ENCODE data around the gene TMEM52B.

The TMEM52B gene

DNA sequence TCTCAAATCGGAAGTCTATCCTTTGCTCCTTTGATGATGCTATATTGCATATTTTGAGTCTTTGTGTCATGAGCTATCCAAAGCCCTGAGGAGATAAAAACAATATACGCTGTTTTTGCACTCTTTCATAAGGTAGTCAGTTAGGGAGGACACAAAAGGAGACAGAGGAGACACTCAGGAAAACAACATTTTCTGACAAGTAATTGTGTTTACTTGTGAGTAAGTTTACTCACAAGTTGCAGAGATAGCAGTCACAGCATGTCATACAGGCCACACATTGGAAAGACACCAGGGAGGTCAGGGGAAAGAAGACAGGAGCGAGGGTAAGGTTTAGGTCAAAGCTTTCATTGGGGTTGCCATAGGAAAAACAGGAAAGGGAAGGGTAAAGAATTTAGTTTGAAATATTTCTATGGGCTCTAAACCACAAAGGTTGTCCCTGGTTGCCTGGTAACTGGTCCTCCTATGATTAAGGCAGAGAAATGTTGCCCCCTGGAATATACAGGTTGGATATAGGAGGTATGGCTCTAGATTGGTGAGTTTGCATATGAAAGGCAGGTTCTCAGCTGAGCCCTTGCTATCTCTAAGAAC lies 26.5 kb downstream of the TMEM52B start:
- no peak overlapping the region for H3K18ac ChIP-seq (ENCODE audit: low read length)
- H3K23ac ChIP-seq (ENCODE audit: low read depth, low read length, poor library complexity) = no peak overlapping the region
- no peaks in the 10 kb centered on the region for H3K4me1 ChIP-seq (ENCODE audit: control insufficient read depth in 2 of 2, insufficient read depth in 1 of 2, low read depth in 1 of 2, low read length in 2 of 2)
- no peak overlapping the region for H3K9ac ChIP-seq (ENCODE audit: low read depth, low read length, poor library complexity)
- H3K79me1 ChIP-seq (ENCODE audit: low read depth, low read length) = no peaks in the 10 kb centered on the region
- H4K91ac ChIP-seq (ENCODE audit: low read depth, low read length, poor library complexity) = no peak overlapping the region
- no peak overlapping the region for H4K8ac ChIP-seq (ENCODE audit: low read depth, low read length)
- no peaks in the 10 kb centered on the region for H3K9me3 ChIP-seq (replicated peaks in 1 of 2; ENCODE audit: control insufficient read depth in 2 of 2, insufficient read depth in 1 of 2, low read depth in 1 of 2, low read length in 2 of 2)
- no peak overlapping the region for H2BK5ac ChIP-seq (ENCODE audit: low read length)
- no peak overlapping the region for H3K4ac ChIP-seq (ENCODE audit: low read length)
- H3K27me3 ChIP-seq (ENCODE audit: control insufficient read depth in 3 of 3, insufficient read depth in 3 of 3, low read depth in 1 of 3, low read length in 3 of 3) = no peaks in the 10 kb centered on the region
- DNase-seq (ENCODE audit: low spot score) = no peak
- H2BK120ac ChIP-seq (ENCODE audit: low read depth, low read length) = no peak overlapping the region
- no peak overlapping the region for H3K27ac ChIP-seq (replicated peaks; ENCODE audit: low read length)
- no CpG with 5 or more reads among the region's 3 CpGs for WGBS, 2 donors (ENCODE audit: extremely low coverage in 2 of 2, insufficient read length in 2 of 2, insufficient replicate concordance in 1 of 2)
- H2BK15ac ChIP-seq (ENCODE audit: low read length) = no peak overlapping the region
- no peaks in the 10 kb centered on the region for H3K36me3 ChIP-seq (replicated peaks in 1 of 2; ENCODE audit: control insufficient read depth in 2 of 2, insufficient read depth in 2 of 2, low read length in 2 of 2)
- H2AFZ ChIP-seq (ENCODE audit: low read length) = no peak overlapping the region
- no peak overlapping the region for H3K4me2 ChIP-seq (ENCODE audit: insufficient read depth, low read length, poor library complexity, severe bottlenecking)
- H3K4me3 ChIP-seq (ENCODE audit: low read length in 2 of 2) = no peak overlapping the region
- H3K14ac ChIP-seq (ENCODE audit: low read length) = no peak overlapping the region
- H2AK5ac ChIP-seq (ENCODE audit: low read depth, low read length) = no peak overlapping the region
- H2BK12ac ChIP-seq (ENCODE audit: low read length) = no peak overlapping the region

DNA sequence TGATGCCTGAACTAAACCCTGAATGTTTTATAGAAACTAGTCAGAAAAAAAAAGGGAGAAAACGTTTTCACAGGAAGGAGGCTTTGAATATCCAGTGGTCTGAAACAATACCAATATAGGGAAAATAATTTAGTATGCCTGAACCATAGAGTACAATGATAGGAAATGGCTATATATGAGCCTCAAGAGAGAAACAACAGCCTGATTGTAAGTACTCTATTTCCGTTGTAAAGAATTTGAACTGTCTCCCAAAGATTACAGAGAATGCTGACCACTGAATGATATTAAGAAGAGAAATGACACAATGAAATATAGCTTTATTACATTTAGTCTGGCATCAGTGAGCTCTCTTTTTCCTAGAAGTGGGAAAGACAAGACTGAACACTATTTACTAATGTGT lies 28.3 kb downstream of the TMEM52B start:
- Histone ChIP-seq H2BK15ac (ENCODE audit: low read length) (no peak overlapping the region), H2BK120ac (ENCODE audit: low read depth, low read length) (no peak overlapping the region), H3K9me3 (replicated peaks in 1 of 2; ENCODE audit: control insufficient read depth in 2 of 2, insufficient read depth in 1 of 2, low read depth in 1 of 2, low read length in 2 of 2) (no peaks in the 10 kb centered on the region), H3K14ac (ENCODE audit: low read length) (no peak overlapping the region), H2BK5ac (ENCODE audit: low read length) (no peak overlapping the region), H3K23ac (ENCODE audit: low read depth, low read length, poor library complexity) (no peak overlapping the region), H3K18ac (ENCODE audit: low read length) (no peak overlapping the region), H3K9ac (ENCODE audit: low read depth, low read length, poor library complexity) (no peak overlapping the region), H3K4ac (ENCODE audit: low read length) (no peak overlapping the region), H3K4me3 (ENCODE audit: low read length in 2 of 2) (no peak overlapping the region), H3K4me1 (ENCODE audit: control insufficient read depth in 2 of 2, insufficient read depth in 1 of 2, low read depth in 1 of 2, low read length in 2 of 2) (no peaks in the 10 kb centered on the region), H3K27ac (replicated peaks; ENCODE audit: low read length) (no peak overlapping the region), H2AFZ (ENCODE audit: low read length) (no peak overlapping the region), H2AK5ac (ENCODE audit: low read depth, low read length) (no peak overlapping the region), H4K8ac (ENCODE audit: low read depth, low read length) (no peak overlapping the region), H2BK12ac (ENCODE audit: low read length) (no peak overlapping the region), H3K4me2 (ENCODE audit: insufficient read depth, low read length, poor library complexity, severe bottlenecking) (no peak overlapping the region), H3K79me1 (ENCODE audit: low read depth, low read length) (no peaks in the 10 kb centered on the region), H3K36me3 (replicated peaks in 1 of 2; ENCODE audit: control insufficient read depth in 2 of 2, insufficient read depth in 2 of 2, low read length in 2 of 2) (no peaks in the 10 kb centered on the region), H4K91ac (ENCODE audit: low read depth, low read length, poor library complexity) (no peak overlapping the region), H3K27me3 (ENCODE audit: control insufficient read depth in 3 of 3, insufficient read depth in 3 of 3, low read depth in 1 of 3, low read length in 3 of 3) (no peaks in the 10 kb centered on the region)
- WGBS, 2 donors (ENCODE audit: extremely low coverage in 2 of 2, insufficient read length in 2 of 2, insufficient replicate concordance in 1 of 2) = no CpG with 5 or more reads among the region's 2 CpGs
- no peak for DNase-seq (ENCODE audit: low spot score)

DNA sequence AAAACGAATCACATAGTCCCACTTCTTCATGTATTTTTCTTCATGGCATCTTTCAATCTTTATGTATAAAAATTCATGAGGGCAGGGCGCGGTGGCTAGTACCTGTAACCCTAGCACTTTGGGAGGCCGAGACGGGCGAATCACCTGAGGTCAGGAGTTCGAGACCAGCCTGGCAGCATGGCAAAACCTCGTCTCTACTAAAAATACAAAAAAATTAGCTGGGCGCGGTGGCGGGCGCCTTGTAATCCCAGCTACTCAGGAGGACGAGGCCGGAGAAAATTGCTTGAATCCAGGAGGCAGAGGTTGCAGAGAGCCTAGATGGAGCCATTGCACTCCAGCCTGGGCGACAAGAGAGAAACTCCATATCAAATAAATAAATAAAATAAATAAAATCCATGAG lies 31.4 kb downstream of the TMEM52B start:
- Histone ChIP-seq H3K4me2 (ENCODE audit: insufficient read depth, low read length, poor library complexity, severe bottlenecking) (no peak overlapping the region), H2AK5ac (ENCODE audit: low read depth, low read length) (no peak overlapping the region), H2AFZ (ENCODE audit: low read length) (no peak overlapping the region), H3K4ac (ENCODE audit: low read length) (no peak overlapping the region), H4K91ac (ENCODE audit: low read depth, low read length, poor library complexity) (no peak overlapping the region), H3K14ac (ENCODE audit: low read length) (no peak overlapping the region), H3K4me3 (ENCODE audit: low read length in 2 of 2) (no peak overlapping the region), H3K27ac (replicated peaks; ENCODE audit: low read length) (no peak overlapping the region), H2BK15ac (ENCODE audit: low read length) (no peak overlapping the region), H3K18ac (ENCODE audit: low read length) (no peak overlapping the region), H4K8ac (ENCODE audit: low read depth, low read length) (no peak overlapping the region), H3K9me3 (replicated peaks in 1 of 2; ENCODE audit: control insufficient read depth in 2 of 2, insufficient read depth in 1 of 2, low read depth in 1 of 2, low read length in 2 of 2) (no peaks in the 10 kb centered on the region), H2BK5ac (ENCODE audit: low read length) (no peak overlapping the region), H3K23ac (ENCODE audit: low read depth, low read length, poor library complexity) (no peak overlapping the region), H3K79me1 (ENCODE audit: low read depth, low read length) (peaks cover 3% of the 10 kb centered on the region), H3K9ac (ENCODE audit: low read depth, low read length, poor library complexity) (no peak overlapping the region), H2BK12ac (ENCODE audit: low read length) (no peak overlapping the region), H3K36me3 (replicated peaks in 1 of 2; ENCODE audit: control insufficient read depth in 2 of 2, insufficient read depth in 2 of 2, low read length in 2 of 2) (no peaks in the 10 kb centered on the region), H3K4me1 (ENCODE audit: control insufficient read depth in 2 of 2, insufficient read depth in 1 of 2, low read depth in 1 of 2, low read length in 2 of 2) (no peaks in the 10 kb centered on the region), H3K27me3 (ENCODE audit: control insufficient read depth in 3 of 3, insufficient read depth in 3 of 3, low read depth in 1 of 3, low read length in 3 of 3) (no peaks in the 10 kb centered on the region), H2BK120ac (ENCODE audit: low read depth, low read length) (no peak overlapping the region)
- no peak for DNase-seq (ENCODE audit: low spot score)
- WGBS, 2 donors (ENCODE audit: extremely low coverage in 2 of 2, insufficient read length in 2 of 2, insufficient replicate concordance in 1 of 2) = no CpG with 5 or more reads among the region's 15 CpGs

DNA sequence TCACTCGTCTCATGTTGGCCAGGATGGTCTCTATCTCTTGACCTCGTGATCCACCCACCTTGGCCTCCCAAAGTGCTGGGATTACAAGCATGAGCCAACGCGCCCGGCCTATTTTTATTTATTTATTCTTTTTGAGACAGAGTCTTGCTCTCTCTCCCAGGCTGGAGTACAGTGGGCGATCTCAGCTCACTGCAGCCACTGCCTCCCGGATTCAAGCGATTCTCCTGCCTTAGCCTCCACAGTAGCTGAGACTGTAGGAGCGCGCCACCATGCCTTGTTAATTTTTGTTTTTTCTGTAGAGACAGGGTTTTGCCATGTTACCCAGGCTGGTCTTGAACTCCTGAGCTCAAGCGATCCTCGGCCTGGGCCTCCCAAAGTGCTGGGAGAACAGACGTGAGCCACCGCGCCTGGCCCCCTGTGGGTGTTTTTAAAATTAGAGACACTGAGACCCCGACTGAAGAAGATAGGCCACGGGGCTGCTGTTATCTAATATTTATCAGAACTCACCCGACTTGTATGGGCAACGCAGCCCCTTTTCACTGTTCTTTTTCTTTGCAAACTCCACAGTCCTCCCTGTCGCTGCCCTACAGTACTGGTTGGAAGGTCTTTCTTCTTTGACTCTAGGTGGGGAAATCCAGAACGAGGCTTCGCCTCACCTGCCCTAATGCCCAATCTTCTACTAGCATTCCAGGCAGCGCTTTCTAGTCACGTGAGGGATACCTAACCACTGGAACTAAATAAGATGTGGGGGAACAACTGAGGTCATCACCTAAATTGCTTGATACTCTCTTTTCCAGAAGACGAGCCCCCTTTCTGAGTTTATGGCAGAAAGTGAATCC lies 32.5 kb downstream of the TMEM52B start:
- H3K27ac ChIP-seq (replicated peaks; ENCODE audit: low read length) = no peak overlapping the region
- no peak overlapping the region for H4K8ac ChIP-seq (ENCODE audit: low read depth, low read length)
- no peak overlapping the region for H4K91ac ChIP-seq (ENCODE audit: low read depth, low read length, poor library complexity)
- H3K9me3 ChIP-seq (replicated peaks in 1 of 2; ENCODE audit: control insufficient read depth in 2 of 2, insufficient read depth in 1 of 2, low read depth in 1 of 2, low read length in 2 of 2) = no peaks in the 10 kb centered on the region
- H3K18ac ChIP-seq (ENCODE audit: low read length) = no peak overlapping the region
- no peak overlapping the region for H2BK120ac ChIP-seq (ENCODE audit: low read depth, low read length)
- H3K79me1 ChIP-seq (ENCODE audit: low read depth, low read length) = peaks cover 3% of the 10 kb centered on the region
- no peak overlapping the region for H2BK12ac ChIP-seq (ENCODE audit: low read length)
- peak overlapping the region; percentile 100 for H2AFZ ChIP-seq (ENCODE audit: low read length)
- DNase-seq (ENCODE audit: low spot score) = no peak
- H3K9ac ChIP-seq (ENCODE audit: low read depth, low read length, poor library complexity) = no peak overlapping the region
- H3K14ac ChIP-seq (ENCODE audit: low read length) = no peak overlapping the region
- H3K27me3 ChIP-seq (ENCODE audit: control insufficient read depth in 3 of 3, insufficient read depth in 3 of 3, low read depth in 1 of 3, low read length in 3 of 3) = no peaks in the 10 kb centered on the region
- no CpG with 5 or more reads among the region's 25 CpGs for WGBS, 2 donors (ENCODE audit: extremely low coverage in 2 of 2, insufficient read length in 2 of 2, insufficient replicate concordance in 1 of 2)
- H3K4me2 ChIP-seq (ENCODE audit: insufficient read depth, low read length, poor library complexity, severe bottlenecking) = no peak overlapping the region
- no peak overlapping the region for H3K23ac ChIP-seq (ENCODE audit: low read depth, low read length, poor library complexity)
- no peak overlapping the region for H2BK15ac ChIP-seq (ENCODE audit: low read length)
- no peaks in the 10 kb centered on the region for H3K4me1 ChIP-seq (ENCODE audit: control insufficient read depth in 2 of 2, insufficient read depth in 1 of 2, low read depth in 1 of 2, low read length in 2 of 2)
- H3K4ac ChIP-seq (ENCODE audit: low read length) = no peak overlapping the region
- no peak overlapping the region for H3K4me3 ChIP-seq (ENCODE audit: low read length in 2 of 2)
- no peaks in the 10 kb centered on the region for H3K36me3 ChIP-seq (replicated peaks in 1 of 2; ENCODE audit: control insufficient read depth in 2 of 2, insufficient read depth in 2 of 2, low read length in 2 of 2)
- H2AK5ac ChIP-seq (ENCODE audit: low read depth, low read length) = no peak overlapping the region
- H2BK5ac ChIP-seq (ENCODE audit: low read length) = no peak overlapping the region
